COR-L47 (cell line): Measurements from ENCODE around the gene FAM156A.
"Not testable (repeated sequence)": the region's sequence is repeated elsewhere in the genome, so short reads cannot be mapped to it uniquely, and the experiment has no call there.

Source experiments
- DNase-seq: peaks from one replicate; lab custom pipeline; 2025; lab: John Stamatoyannopoulos, UW

The FAM156A gene

GRCh38 chrX:52966993-52967738, 8.8 kb upstream of the FAM156A start:
- not testable (repeated sequence) for DNase-seq

- not testable (repeated sequence) for DNase-seq
Measured at GRCh38 chrX:52958961-52959360, 643 bp upstream of the FAM156A start.

GRCh38 chrX:52949884-52950283, 8.4 kb downstream of the FAM156A start:
- DNase-seq: not testable (repeated sequence)

GRCh38 chrX:52949325-52949724, 9.0 kb downstream of the FAM156A start:
- not testable (repeated sequence) for DNase-seq

GRCh38 chrX:52948265-52948664, 10.1 kb downstream of the FAM156A start:
- not testable (repeated sequence) for DNase-seq

GRCh38 chrX:52947501-52947900, 10.8 kb downstream of the FAM156A start:
- DNase-seq: not testable (repeated sequence)

- not testable (repeated sequence) for DNase-seq
Measured at GRCh38 chrX:52945838-52946494, 12.4 kb downstream of the FAM156A start.

- not testable (repeated sequence) for DNase-seq
Measured at GRCh38 chrX:52941728-52942127, 16.6 kb downstream of the FAM156A start.

- DNase-seq: not testable (repeated sequence)
Measured at GRCh38 chrX:52940704-52941103, 17.6 kb downstream of the FAM156A start.

- DNase-seq: not testable (repeated sequence)
Measured at GRCh38 chrX:52935470-52935784, 22.9 kb downstream of the FAM156A start.

GRCh38 chrX:52934704-52935469, 23.4 kb downstream of the FAM156A start:
- DNase-seq: peak; percentile 90

GRCh38 chrX:52933976-52934703, 24.2 kb downstream of the FAM156A start:
- DNase-seq: no peak

- no peak for DNase-seq
Measured at GRCh38 chrX:52933213-52933612, 25.1 kb downstream of the FAM156A start.

GRCh38 chrX:52930214-52930613, 28.1 kb downstream of the FAM156A start:
- DNase-seq: not testable (repeated sequence)

- DNase-seq: no peak
Measured at GRCh38 chrX:52923781-52924241, 34.5 kb downstream of the FAM156A start.

GRCh38 chrX:52914704-52915103, 43.6 kb downstream of the FAM156A start:
- not testable (repeated sequence) for DNase-seq

GRCh38 chrX:52913681-52914080, 44.6 kb downstream of the FAM156A start:
- not testable (repeated sequence) for DNase-seq

GRCh38 chrX:52909313-52909969, 48.9 kb downstream of the FAM156A start:
- not testable (repeated sequence) for DNase-seq

- not testable (repeated sequence) for DNase-seq
Measured at GRCh38 chrX:52907900-52908299, 50.4 kb downstream of the FAM156A start.

GRCh38 chrX:52907137-52907536, 51.2 kb downstream of the FAM156A start:
- not testable (repeated sequence) for DNase-seq

GRCh38 chrX:52906072-52906471, 52.2 kb downstream of the FAM156A start:
- not testable (repeated sequence) for DNase-seq
